HCT116 (cell line): ENCODE results near the gene KCNE1. TPM values are rescaled to one million over a fixed set of nuclear protein-coding genes. Genes with fewer than 3 reads are reported as not detected.
A peak's percentile ranks its signal among the peaks of the same experiment; 100 is the strongest.

Experiments
- ATAC-seq: fragments of 200-7000 bp; cut with Tn5 transposase; 2 replicates; pipeline ENCODE4 v1.9.1; 2020; ENCODE audit warnings: mild to moderate bottlenecking, moderate library complexity
- BruUV-seq: library from RNA; stranded (reverse); fragments of 400-500 nt; replicated peaks from 2 replicates; lab custom pipeline; 2021; lab: Mats Ljungman, UMichigan
- CTCF ChIA-PET: fragments of 300-600 bp; sonication (Branson Sonifier 250); formaldehyde crosslinking; loops from one replicate; lab custom pipeline; 2021; ENCODE audit warnings: antibody characterized with exemption; lab: Charles Lee
- POLR2A ChIA-PET: fragments of 300-600, 350-600 bp; sonication (Branson Sonifier 250); formaldehyde crosslinking; loops from one replicate; lab custom pipeline; 2021; ENCODE audit warnings: antibody characterized with exemption; lab: Charles Lee
- RAD21 ChIA-PET, 2 experiments: fragments of 300-600 bp; sonication (Branson Sonifier 250); formaldehyde crosslinking; loops; one replicate each; lab custom pipeline; 2023; ENCODE audit warnings: low total read pairs in 2 of 2; ENCODE audit not compliant: uncharacterized antibody in 2 of 2, unreplicated experiment in 2 of 2, low non-redundant PET in 1 of 2; lab: Charles Lee
- DNase-seq: peaks from one replicate; pipeline ENCODE4 v3.0.0-alpha.2; 2010; ENCODE audit warnings: low read depth, low spot score
- H2AFZ ChIP-seq: fragments of 200-600 bp; shearing (Covaris generic), sonication (generic); 2 replicates; pipeline ENCODE4 v1.6.1; 2017; ENCODE audit warnings: low read depth, mixed run types, mixed read lengths, antibody characterized with exemption, low read length; ENCODE audit not compliant: poor library complexity, severe bottlenecking
- H3K27ac ChIP-seq: 2 replicates; pipeline ENCODE4 v1.5.1; 2012; ENCODE audit warnings: low read depth, low read length
- H3K27me3 ChIP-seq: fragments of 200-600 bp; sonication (generic); 2 replicates; pipeline ENCODE4 v1.6.1; 2016; ENCODE audit warnings: mixed run types, low read length, mixed read lengths; ENCODE audit not compliant: insufficient read depth
- H3K36me3 ChIP-seq, 2 experiments: fragments of 200-500 bp in 1 of 2; fragments of 200-600 bp in 1 of 2; sonication (Bioruptor generic) in 1 of 2; sonication (generic) in 1 of 2; 2 replicates each; pipeline versions ENCODE4 v1.5.1 to v1.6.1; 2014 to 2016; ENCODE audit warnings: low read length in 2 of 2, inconsistent platforms in 1 of 2, mixed read lengths in 1 of 2, mixed run types in 1 of 2; ENCODE audit not compliant: insufficient read depth in 2 of 2, control insufficient read depth in 1 of 2
- H3K4me1 ChIP-seq, 2 experiments: fragments of 200-600 bp in 1 of 2; sonication (generic) in 1 of 2; 2 replicates each; pipeline versions ENCODE4 v1.5.1 to v1.6.1; 2012 to 2017; ENCODE audit warnings: low read length in 2 of 2, inconsistent platforms in 1 of 2, mild to moderate bottlenecking in 1 of 2, mixed read lengths in 1 of 2, mixed run types in 1 of 2, moderate library complexity in 1 of 2; ENCODE audit not compliant: insufficient read depth in 2 of 2, control insufficient read depth in 1 of 2
- H3K4me2 ChIP-seq: fragments of 200-600 bp; sonication (generic); 2 replicates; pipeline ENCODE4 v1.6.1; 2017; ENCODE audit warnings: mixed run types, low read length, mixed read lengths
- H3K4me3 ChIP-seq, 2 experiments: fragments of 200-600 bp in 1 of 2; sonication (generic) in 1 of 2; replicated peaks in 1 of 2; 2 replicates each; pipeline ENCODE4 v1.5.1; 2011 to 2016; ENCODE audit warnings: low read length in 2 of 2, control low read depth in 1 of 2, low read depth in 1 of 2, mild to moderate bottlenecking in 1 of 2, mixed read lengths in 1 of 2, mixed run types in 1 of 2
- H3K79me2 ChIP-seq: fragments of 200-600 bp; sonication (generic); 2 replicates; pipeline ENCODE4 v1.6.1; 2017; ENCODE audit warnings: mild to moderate bottlenecking, mixed run types, low read length, moderate library complexity, mixed read lengths; ENCODE audit not compliant: insufficient read depth
- H3K9ac ChIP-seq: fragments of 200-600 bp; sonication (generic); 2 replicates; pipeline ENCODE4 v1.6.1; 2016; ENCODE audit warnings: low read length, mixed read lengths
- H3K9me2 ChIP-seq: fragments of 200-600 bp; sonication (generic), shearing (Covaris generic); 2 replicates; pipeline ENCODE4 v1.6.1; 2017; ENCODE audit warnings: mixed run types, mild to moderate bottlenecking, moderate library complexity; ENCODE audit not compliant: insufficient read depth
- H3K9me3 ChIP-seq, 2 experiments: fragments of 200-500 bp in 1 of 2; fragments of 200-600 bp in 1 of 2; sonication (Bioruptor generic) in 1 of 2; sonication (generic) in 1 of 2; 2 replicates each; pipeline ENCODE4 v1.6.1; 2014 to 2017; ENCODE audit warnings: low read length in 2 of 2, mixed read lengths in 2 of 2, inconsistent platforms in 1 of 2, low read depth in 1 of 2, mild to moderate bottlenecking in 1 of 2, mixed run types in 1 of 2, moderate library complexity in 1 of 2; ENCODE audit not compliant: control insufficient read depth in 1 of 2, insufficient read depth in 1 of 2
- H4K20me1 ChIP-seq: fragments of 200-600 bp; sonication (generic), shearing (Covaris generic); 2 replicates; pipeline ENCODE4 v1.6.1; 2017; ENCODE audit warnings: mixed run types, mild to moderate bottlenecking, moderate library complexity; ENCODE audit not compliant: insufficient read depth
- CBX3 ChIP-seq: IDR thresholded peaks from 2 replicates; pipeline ENCODE4 v1.6.1; 2012; ENCODE audit warnings: low read depth
- ELF1 ChIP-seq: IDR thresholded peaks from 2 replicates; pipeline ENCODE4 v1.6.1; 2012; ENCODE audit warnings: low read depth, borderline replicate concordance
- FOSL1 ChIP-seq: IDR thresholded peaks from 2 replicates; pipeline ENCODE4 v1.6.1; 2012; ENCODE audit warnings: low read depth
- POLR2A ChIP-seq: IDR thresholded peaks from 2 replicates; pipeline ENCODE4 v1.7.0; 2011; ENCODE audit warnings: borderline replicate concordance; ENCODE audit not compliant: insufficient read depth, insufficient read length; ENCODE audit errors: extremely low read depth
- POLR2AphosphoS5 ChIP-seq: IDR thresholded peaks from 2 replicates; pipeline ENCODE4 v1.6.1; 2011; ENCODE audit warnings: mild to moderate bottlenecking, low read depth, low read length, moderate library complexity
- SP1 ChIP-seq: IDR thresholded peaks from 2 replicates; pipeline ENCODE4 v1.6.1; 2012; ENCODE audit warnings: low read depth
- ZFX ChIP-seq: fragments of 450-650 bp; IDR thresholded peaks from 2 replicates; pipeline ENCODE4 v1.6.1; 2017
- ZNF274 ChIP-seq: fragments of 200-500 bp; sonication (Bioruptor generic); IDR thresholded peaks from 2 replicates; pipeline ENCODE4 v1.6.1; 2014; ENCODE audit warnings: mild to moderate bottlenecking, low read depth, low read length, inconsistent platforms
- intact Hi-C: fragments of 100-400 bp; cut with micrococcal nuclease; formaldehyde crosslinking; loops from 2 replicates; pipeline ENCODE4 v1.10.0; 2022
- total RNA-seq: library from RNA; stranded (reverse); gene quantifications from one replicate; pipeline ENCODE4 v1.2.1, GENCODE V29; 2021; ENCODE audit not compliant: unreplicated experiment
- TF ChIP-seq, protein P1 (sequence below): IDR thresholded peaks from 2 replicates; pipeline ENCODE4 v1.6.1; 2012
- TF ChIP-seq, protein P2 (sequence below), 3 experiments: fragments of 200-600 bp in 1 of 3; sonication (generic) in 1 of 3; IDR thresholded peaks in 2 of 3; conservative IDR thresholded peaks in 1 of 3; 2 replicates each; pipeline ENCODE4 v1.5.1; 2012 to 2017; ENCODE audit warnings: low read depth in 2 of 3, low read length in 2 of 3, antibody characterized with exemption in 1 of 3, borderline replicate concordance in 1 of 3, control low read depth in 1 of 3, mild to moderate bottlenecking in 1 of 3, mixed read lengths in 1 of 3, mixed run types in 1 of 3, moderate library complexity in 1 of 3; ENCODE audit not compliant: insufficient read depth in 1 of 3

KCNE1 gene
- total RNA-seq, 1 experiment from 2014 or later = not detected

DNA sequence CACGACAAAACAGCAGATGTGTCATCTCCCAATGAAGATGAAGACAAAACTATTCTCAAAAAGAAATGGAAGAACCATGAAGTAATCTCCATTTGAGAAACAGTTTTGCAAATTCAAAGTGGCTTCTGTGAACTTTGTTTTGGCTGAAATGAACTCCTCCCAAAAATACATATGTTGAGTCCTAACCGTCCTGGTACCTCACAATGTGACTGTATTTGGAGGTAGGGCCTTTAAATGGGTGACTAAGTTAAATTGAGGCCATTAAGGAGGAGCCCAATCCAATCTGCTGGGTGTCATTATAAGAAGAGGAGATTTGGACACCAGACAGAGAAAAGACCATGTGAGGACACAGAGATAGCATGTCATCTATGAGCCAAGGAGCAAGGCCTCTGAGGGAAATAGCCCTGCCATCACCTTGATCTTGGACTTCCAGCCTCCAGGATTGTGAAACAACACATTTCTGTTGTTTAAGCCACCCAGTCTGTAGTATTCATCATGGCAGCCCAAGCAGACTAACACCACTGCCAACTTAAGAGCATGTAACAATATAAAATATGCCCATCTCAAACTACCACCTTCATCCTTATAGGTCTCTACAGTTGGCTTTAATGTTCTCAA is 38.3 kb upstream of the KCNE1 start:
- Histone ChIP-seq H3K9me3 (peaks cover 0 to 5% of the 10 kb centered on the region in 2 experiments; a peak in 1 of 4 replicates), H3K79me2 (no peaks in the 10 kb centered on the region), H3K27me3 (no peaks in the 10 kb centered on the region), H3K9me2 (no peaks in the 10 kb centered on the region), H3K4me1 (peaks cover 6 to 26% of the 10 kb centered on the region in 2 experiments), H2AFZ (no peak overlapping the region), H3K27ac (no peak overlapping the region), H3K36me3 (no peaks in the 10 kb centered on the region), H3K4me3 (no peak overlapping the region), H4K20me1 (no peaks in the 10 kb centered on the region), H3K4me2 (no peak overlapping the region), H3K9ac (no peak overlapping the region)
- ChIA-PET CTCF (no interaction called here), POLR2A (no interaction called here), RAD21 (no interaction called here)
- BruUV-seq = no TSS peak
- no peak for ATAC-seq
- intact Hi-C loops = loop anchor here (10.0 kb wide), 1 partner anchor 65 kb away; the partner anchor contains the start of gene RCAN1
- DNase-seq = no peak
- TF ChIP-seq, protein P1, sequence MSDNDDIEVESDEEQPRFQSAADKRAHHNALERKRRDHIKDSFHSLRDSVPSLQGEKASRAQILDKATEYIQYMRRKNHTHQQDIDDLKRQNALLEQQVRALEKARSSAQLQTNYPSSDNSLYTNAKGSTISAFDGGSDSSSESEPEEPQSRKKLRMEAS = no peak
- TF ChIP-seq ZNF274 = no peak
- TF ChIP-seq POLR2A = no peak
- TF ChIP-seq, protein P2, sequence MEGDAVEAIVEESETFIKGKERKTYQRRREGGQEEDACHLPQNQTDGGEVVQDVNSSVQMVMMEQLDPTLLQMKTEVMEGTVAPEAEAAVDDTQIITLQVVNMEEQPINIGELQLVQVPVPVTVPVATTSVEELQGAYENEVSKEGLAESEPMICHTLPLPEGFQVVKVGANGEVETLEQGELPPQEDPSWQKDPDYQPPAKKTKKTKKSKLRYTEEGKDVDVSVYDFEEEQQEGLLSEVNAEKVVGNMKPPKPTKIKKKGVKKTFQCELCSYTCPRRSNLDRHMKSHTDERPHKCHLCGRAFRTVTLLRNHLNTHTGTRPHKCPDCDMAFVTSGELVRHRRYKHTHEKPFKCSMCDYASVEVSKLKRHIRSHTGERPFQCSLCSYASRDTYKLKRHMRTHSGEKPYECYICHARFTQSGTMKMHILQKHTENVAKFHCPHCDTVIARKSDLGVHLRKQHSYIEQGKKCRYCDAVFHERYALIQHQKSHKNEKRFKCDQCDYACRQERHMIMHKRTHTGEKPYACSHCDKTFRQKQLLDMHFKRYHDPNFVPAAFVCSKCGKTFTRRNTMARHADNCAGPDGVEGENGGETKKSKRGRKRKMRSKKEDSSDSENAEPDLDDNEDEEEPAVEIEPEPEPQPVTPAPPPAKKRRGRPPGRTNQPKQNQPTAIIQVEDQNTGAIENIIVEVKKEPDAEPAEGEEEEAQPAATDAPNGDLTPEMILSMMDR (IDR thresholded peaks at IDR 0.05 in 2 of 3, conservative IDR thresholded peaks at IDR 0.05 in 1 of 3; ENCODE audit: borderline replicate concordance in 1 of 3, insufficient read depth in 1 of 3, low read depth in 2 of 3, low read length in 2 of 3) = no peak

DNA sequence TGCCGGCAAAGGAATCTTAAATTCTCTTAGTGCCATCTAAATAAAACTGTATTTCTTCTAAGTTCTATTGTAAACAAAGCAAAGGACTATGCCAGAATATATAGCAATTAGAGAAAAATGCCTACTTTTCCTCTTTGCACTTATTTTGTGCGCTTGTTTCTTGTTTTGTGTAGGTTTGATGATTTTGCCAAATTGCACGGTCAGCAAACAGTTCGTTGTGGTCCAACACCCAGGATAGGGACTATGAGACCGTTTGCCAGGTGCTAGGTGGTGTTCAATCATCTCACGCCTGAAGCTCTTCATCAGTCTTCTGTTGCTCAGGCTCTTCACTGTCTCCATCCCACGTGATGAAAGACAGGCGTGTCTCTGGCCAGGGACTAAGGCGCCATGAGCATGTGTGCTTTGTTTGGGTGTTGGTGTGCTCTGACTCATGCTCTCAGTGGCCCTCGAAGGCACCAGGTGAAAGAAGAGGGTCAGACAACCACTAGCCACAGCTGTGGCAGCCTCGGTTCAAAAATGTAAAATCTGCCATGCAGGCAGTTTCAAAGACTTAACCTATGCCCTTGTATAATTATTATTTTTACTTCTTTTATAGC is 36.9 kb upstream of the KCNE1 start:
- DNase-seq = no peak
- ChIA-PET CTCF (no interaction called here), POLR2A (no interaction called here), RAD21 (no interaction called here)
- Histone ChIP-seq H2AFZ (no peak overlapping the region), H3K4me2 (no peak overlapping the region), H4K20me1 (no peaks in the 10 kb centered on the region), H3K9ac (no peak overlapping the region), H3K4me3 (no peak overlapping the region), H3K36me3 (no peaks in the 10 kb centered on the region), H3K27ac (no peak overlapping the region), H3K4me1 (peaks cover 17 to 40% of the 10 kb centered on the region in 2 experiments), H3K9me2 (no peaks in the 10 kb centered on the region), H3K79me2 (no peaks in the 10 kb centered on the region), H3K9me3 (no peaks in the 10 kb centered on the region), H3K27me3 (no peaks in the 10 kb centered on the region)
- ATAC-seq = no peak
- BruUV-seq = no TSS peak
- intact Hi-C loops = no loop called here
- TF ChIP-seq FOSL1 (no peak), ZFX (no peak), POLR2AphosphoS5 (no peak), ELF1 (no peak), CBX3 (no peak), SP1 (no peak)
- TF ChIP-seq, protein P1 = peak; percentile 48
